Fibroblast of lung (primary cell): Measurements from ENCODE around the gene SELENOO. TPM values are rescaled to one million over a fixed set of nuclear protein-coding genes. Genes with fewer than 3 reads are reported as not detected.

Experiments used
- DNase-seq, 2 donors: peaks; one replicate each; pipeline versions ENCODE4 v3.0.0 to v3.0.0-alpha.2; 2010; ENCODE audit warnings: low read depth in 2 of 2
- H2AFZ ChIP-seq: 2 replicates; pipeline ENCODE4 v1.5.1; 2012; ENCODE audit warnings: low read length, control low read depth, inconsistent platforms
- H3K27ac ChIP-seq: 2 replicates; pipeline ENCODE4 v1.5.1; 2011; ENCODE audit warnings: low read length, control low read depth; ENCODE audit not compliant: insufficient read depth
- H3K27me3 ChIP-seq: 2 replicates; pipeline ENCODE4 v1.5.1; 2011; ENCODE audit warnings: mild to moderate bottlenecking, low read length; ENCODE audit not compliant: control insufficient read depth, insufficient read depth
- H3K36me3 ChIP-seq: 2 replicates; pipeline ENCODE4 v1.5.1; 2011; ENCODE audit warnings: low read length; ENCODE audit not compliant: control insufficient read depth, insufficient read depth
- H3K4me1 ChIP-seq: 2 replicates; pipeline ENCODE4 v1.5.1; 2011; ENCODE audit warnings: low read length; ENCODE audit not compliant: control insufficient read depth, insufficient read depth; ENCODE audit errors: extremely low read depth
- H3K4me2 ChIP-seq: 2 replicates; pipeline ENCODE4 v1.5.1; 2011; ENCODE audit warnings: low read length, control low read depth; ENCODE audit not compliant: insufficient read depth; ENCODE audit errors: extremely low read depth
- H3K4me3 ChIP-seq, 4 experiments: fragments of 200-600 bp in 1 of 4; sonication (generic) in 1 of 4; replicated peaks in 1 of 4; 2 replicates each; pipeline ENCODE4 v1.5.1; 2011 to 2016; ENCODE audit warnings: low read length in 4 of 4, low read depth in 3 of 4, mild to moderate bottlenecking in 3 of 4, control low read depth in 2 of 4, inconsistent platforms in 1 of 4, mixed read lengths in 1 of 4; ENCODE audit not compliant: insufficient read depth in 1 of 4; ENCODE audit errors: control extremely low read depth in 1 of 4
- H3K79me2 ChIP-seq: 2 replicates; pipeline ENCODE4 v1.5.1; 2012; ENCODE audit warnings: mild to moderate bottlenecking, low read length, inconsistent platforms; ENCODE audit not compliant: control insufficient read depth, insufficient read depth
- H3K9ac ChIP-seq: 2 replicates; pipeline ENCODE4 v1.5.1; 2011; ENCODE audit warnings: mild to moderate bottlenecking, low read length, control low read depth; ENCODE audit not compliant: insufficient read depth
- H3K9me3 ChIP-seq: 2 replicates; pipeline ENCODE4 v1.5.1; 2012; ENCODE audit warnings: low read depth, low read length; ENCODE audit not compliant: control insufficient read depth, insufficient read depth
- H4K20me1 ChIP-seq: 2 replicates; pipeline ENCODE4 v1.5.1; 2011; ENCODE audit warnings: low read length; ENCODE audit not compliant: control insufficient read depth, insufficient read depth; ENCODE audit errors: extremely low read depth
- EZH2 ChIP-seq: IDR thresholded peaks from 2 replicates; pipeline ENCODE4 v1.5.1; 2012; ENCODE audit warnings: low read length, control low read depth, mild to moderate bottlenecking; ENCODE audit errors: missing control alignments
- polyA plus RNA-seq, 2 donors: library from polyadenylated mRNA; depleted of rRNA in 1 of 2; stranded (reverse) in 1 of 2; unstranded in 1 of 2; fragments of >200 nt; gene quantifications; 2 replicates each; pipeline ENCODE4 v1.2.1, GENCODE V29; 2011 to 2012; ENCODE audit warnings: missing spikeins in 1 of 2
- total RNA-seq: library from RNA; depleted of rRNA; stranded (reverse); fragments of >200 nt; gene quantifications from 2 replicates; pipeline ENCODE4 v1.2.1, GENCODE V29; 2014
- TF ChIP-seq, protein P1 (sequence below), 2 donors: IDR thresholded peaks in 1 of 2; conservative IDR thresholded peaks in 1 of 2; 1 replicate in 1 of 2; 2 replicates in 1 of 2; pipeline ENCODE4 v1.5.1; 2011 to 2012; ENCODE audit warnings: low read length in 2 of 2, control low read depth in 1 of 2, inconsistent platforms in 1 of 2, low read depth in 1 of 2, mild to moderate bottlenecking in 1 of 2

Gene SELENOO
- total and polyA plus RNA-seq, 2 donors (not counting 1 experiment from before 2014, with no cell fraction given): 8.3 to 20.1 TPM

DNA sequence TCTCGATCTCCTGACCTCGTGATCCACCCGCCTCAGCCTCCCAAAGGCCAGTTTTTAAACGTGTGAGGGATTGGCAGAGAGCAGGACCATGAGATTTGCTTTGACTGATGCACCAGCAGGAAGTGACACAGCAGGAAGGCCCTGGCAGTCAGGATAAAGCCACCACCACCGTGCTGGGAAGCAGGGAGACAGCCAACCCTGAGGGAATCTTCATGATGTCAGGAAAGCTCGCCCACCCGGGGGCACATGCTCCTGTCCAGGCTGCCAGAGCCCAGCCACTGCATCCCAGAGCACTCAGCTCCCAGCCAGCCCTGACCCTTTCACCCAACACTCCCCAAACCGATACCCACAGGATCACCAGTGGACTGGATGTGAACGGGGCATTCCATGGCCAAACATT is 37.9 kb downstream of the SELENOO start:
- no peak overlapping the region for H3K9ac ChIP-seq
- no peaks in the 10 kb centered on the region for H3K9me3 ChIP-seq
- H3K4me1 ChIP-seq: peaks cover 7% of the 10 kb centered on the region
- no peak overlapping the region for H3K4me2 ChIP-seq
- peaks cover 51% of the 10 kb centered on the region for H3K79me2 ChIP-seq
- H3K27ac ChIP-seq: no peak overlapping the region
- no peak overlapping the region for H3K4me3 ChIP-seq
- no peak for DNase-seq
- H2AFZ ChIP-seq: no peak overlapping the region
- TF ChIP-seq EZH2: no peak
- TF ChIP-seq, protein P1, sequence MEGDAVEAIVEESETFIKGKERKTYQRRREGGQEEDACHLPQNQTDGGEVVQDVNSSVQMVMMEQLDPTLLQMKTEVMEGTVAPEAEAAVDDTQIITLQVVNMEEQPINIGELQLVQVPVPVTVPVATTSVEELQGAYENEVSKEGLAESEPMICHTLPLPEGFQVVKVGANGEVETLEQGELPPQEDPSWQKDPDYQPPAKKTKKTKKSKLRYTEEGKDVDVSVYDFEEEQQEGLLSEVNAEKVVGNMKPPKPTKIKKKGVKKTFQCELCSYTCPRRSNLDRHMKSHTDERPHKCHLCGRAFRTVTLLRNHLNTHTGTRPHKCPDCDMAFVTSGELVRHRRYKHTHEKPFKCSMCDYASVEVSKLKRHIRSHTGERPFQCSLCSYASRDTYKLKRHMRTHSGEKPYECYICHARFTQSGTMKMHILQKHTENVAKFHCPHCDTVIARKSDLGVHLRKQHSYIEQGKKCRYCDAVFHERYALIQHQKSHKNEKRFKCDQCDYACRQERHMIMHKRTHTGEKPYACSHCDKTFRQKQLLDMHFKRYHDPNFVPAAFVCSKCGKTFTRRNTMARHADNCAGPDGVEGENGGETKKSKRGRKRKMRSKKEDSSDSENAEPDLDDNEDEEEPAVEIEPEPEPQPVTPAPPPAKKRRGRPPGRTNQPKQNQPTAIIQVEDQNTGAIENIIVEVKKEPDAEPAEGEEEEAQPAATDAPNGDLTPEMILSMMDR (conservative IDR thresholded peaks at IDR 0.05 in 1 of 2, IDR thresholded peaks at IDR 0.05 in 1 of 2; ENCODE audit: low read depth in 1 of 2, low read length in 2 of 2): no peak
- no peaks in the 10 kb centered on the region for H3K27me3 ChIP-seq
- no peaks in the 10 kb centered on the region for H4K20me1 ChIP-seq
- peaks cover 10% of the 10 kb centered on the region for H3K36me3 ChIP-seq

DNA sequence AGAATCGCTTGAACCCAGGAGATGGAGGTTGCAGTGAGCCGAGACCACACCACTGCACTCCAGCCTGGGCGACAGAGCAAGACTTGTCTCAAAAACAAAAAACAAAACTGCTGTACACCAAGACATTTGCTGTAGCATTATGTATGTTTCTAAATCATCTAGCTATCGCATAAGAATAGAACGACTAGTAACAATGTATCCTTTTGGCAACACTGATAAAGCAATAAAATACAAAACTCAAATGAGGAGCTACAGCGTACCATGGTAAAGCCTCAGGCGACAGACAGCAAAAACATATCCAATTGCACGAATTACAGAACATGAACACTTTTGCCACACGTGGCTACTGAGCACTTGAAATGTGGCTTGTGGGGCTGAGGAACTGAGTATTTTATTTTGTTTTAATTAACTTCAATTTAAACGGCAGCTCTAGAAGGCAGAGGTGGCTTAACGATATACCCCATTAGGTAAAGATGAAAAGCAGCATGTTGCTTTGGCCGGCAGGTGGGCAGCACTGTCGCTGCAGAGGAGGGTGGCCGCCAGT is 41.7 kb downstream of the SELENOO start:
- Histone ChIP-seq H3K4me2 (peak overlapping the region; percentile 91), H3K9me3 (no peaks in the 10 kb centered on the region), H3K9ac (no peak overlapping the region), H2AFZ (no peak overlapping the region), H3K4me3 (peak overlapping the region; percentile 36 to 100 (median 80)), H3K4me1 (peaks cover 13% of the 10 kb centered on the region), H4K20me1 (no peaks in the 10 kb centered on the region), H3K27me3 (no peaks in the 10 kb centered on the region), H3K27ac (no peak overlapping the region), H3K36me3 (peaks cover 26% of the 10 kb centered on the region), H3K79me2 (peaks cover 55% of the 10 kb centered on the region)
- no peak for DNase-seq
- no peak for TF ChIP-seq EZH2
- TF ChIP-seq, protein P1 (conservative IDR thresholded peaks at IDR 0.05 in 1 of 2, IDR thresholded peaks at IDR 0.05 in 1 of 2; ENCODE audit: low read depth in 1 of 2, low read length in 2 of 2): no peak

DNA sequence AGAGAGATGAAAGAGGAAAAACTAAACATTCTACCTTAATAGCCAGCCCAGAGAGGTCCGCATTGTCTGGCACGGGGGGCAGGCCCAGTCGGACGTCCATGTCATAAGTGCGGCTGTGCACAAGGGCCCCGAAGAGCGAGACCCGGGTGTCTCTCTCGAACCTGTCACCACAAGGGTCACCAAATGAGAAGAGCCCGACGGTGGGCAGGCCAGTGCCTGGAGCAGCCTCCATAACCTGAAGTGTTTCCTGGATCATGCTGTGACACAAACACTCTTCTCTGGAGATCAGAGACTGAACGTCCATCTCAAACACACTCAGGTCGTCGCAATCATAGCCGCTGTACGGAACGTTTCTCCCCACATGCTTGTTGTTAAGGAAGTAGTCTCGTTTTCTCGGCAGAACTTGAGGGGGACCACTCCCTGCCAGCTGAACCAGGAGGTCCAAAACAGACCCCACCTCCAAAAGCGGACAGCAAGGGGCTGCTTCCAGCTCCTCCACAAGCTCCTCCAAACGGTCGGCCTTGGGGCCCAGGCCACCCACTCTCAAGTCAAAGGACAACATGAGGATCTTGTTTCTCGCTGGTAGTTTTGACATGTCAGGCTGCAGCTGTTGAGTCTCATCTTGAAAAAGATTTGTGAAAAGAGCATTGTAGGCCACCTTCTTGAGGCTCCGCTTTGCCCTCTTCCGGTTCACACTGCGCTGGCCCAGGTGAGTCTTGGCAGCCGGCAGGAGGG is 43.0 kb downstream of the SELENOO start:
- Histone ChIP-seq H3K27ac (peak overlapping the region; percentile 88), H3K27me3 (no peaks in the 10 kb centered on the region), H3K4me3 (peak overlapping the region; percentile 93 to 100 (median 95)), H3K4me2 (peak overlapping the region; percentile 98), H3K9ac (peak overlapping the region; percentile 94), H3K79me2 (peaks cover 56% of the 10 kb centered on the region), H3K36me3 (peaks cover 34% of the 10 kb centered on the region), H4K20me1 (no peaks in the 10 kb centered on the region), H3K9me3 (no peaks in the 10 kb centered on the region), H3K4me1 (peaks cover 13% of the 10 kb centered on the region), H2AFZ (peak overlapping the region; percentile 17)
- DNase-seq: no peak
- TF ChIP-seq, protein P1 (conservative IDR thresholded peaks at IDR 0.05 in 1 of 2, IDR thresholded peaks at IDR 0.05 in 1 of 2; ENCODE audit: low read depth in 1 of 2, low read length in 2 of 2): no peak
- no peak for TF ChIP-seq EZH2
